GM20431 (cell line): Measurements from ENCODE around the gene SLC17A5.
"Not testable (repeated sequence)": the region's sequence is repeated elsewhere in the genome, so short reads cannot be mapped to it uniquely, and the experiment has no call there.

Source experiments
- in situ Hi-C: fragments of 300-500 bp; cut with MseI, MboI; formaldehyde crosslinking; loops from one replicate; pipeline ENCODE4 v1.15.0; 2020; ENCODE audit warnings: low sequenced_read_pairs; ENCODE audit not compliant: unreplicated experiment

SLC17A5 gene

GRCh38 chr6:73577676-73578075, 76.1 kb downstream of the SLC17A5 start:
- in situ Hi-C loops: no loop called here

GRCh38 chr6:73572531-73572930, 81.3 kb downstream of the SLC17A5 start:
- in situ Hi-C loops: not testable (repeated sequence)

GRCh38 chr6:73571218-73572181, 82.3 kb downstream of the SLC17A5 start:
- in situ Hi-C loops: not testable (repeated sequence)

DNA sequence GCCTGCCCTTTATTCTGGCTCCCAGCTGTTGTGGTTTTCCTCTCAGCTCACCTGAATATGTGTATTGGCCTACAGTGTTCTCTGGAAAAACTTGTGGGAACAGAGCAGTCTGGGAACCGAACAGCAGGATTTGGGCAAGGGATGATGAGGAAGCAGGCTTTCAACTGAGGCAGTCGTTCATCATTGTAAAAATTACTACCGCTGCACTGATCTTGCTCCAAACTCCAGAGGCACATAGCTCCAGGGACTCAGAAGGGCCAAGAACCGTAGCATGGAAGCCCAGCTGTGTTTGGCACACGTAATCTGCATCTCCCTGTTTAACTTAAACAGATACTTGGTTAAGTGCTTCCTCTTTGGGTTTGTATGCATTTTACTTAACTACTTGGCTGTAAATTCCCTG, 84.7 kb downstream of the SLC17A5 start:
- in situ Hi-C loops: no loop called here

DNA sequence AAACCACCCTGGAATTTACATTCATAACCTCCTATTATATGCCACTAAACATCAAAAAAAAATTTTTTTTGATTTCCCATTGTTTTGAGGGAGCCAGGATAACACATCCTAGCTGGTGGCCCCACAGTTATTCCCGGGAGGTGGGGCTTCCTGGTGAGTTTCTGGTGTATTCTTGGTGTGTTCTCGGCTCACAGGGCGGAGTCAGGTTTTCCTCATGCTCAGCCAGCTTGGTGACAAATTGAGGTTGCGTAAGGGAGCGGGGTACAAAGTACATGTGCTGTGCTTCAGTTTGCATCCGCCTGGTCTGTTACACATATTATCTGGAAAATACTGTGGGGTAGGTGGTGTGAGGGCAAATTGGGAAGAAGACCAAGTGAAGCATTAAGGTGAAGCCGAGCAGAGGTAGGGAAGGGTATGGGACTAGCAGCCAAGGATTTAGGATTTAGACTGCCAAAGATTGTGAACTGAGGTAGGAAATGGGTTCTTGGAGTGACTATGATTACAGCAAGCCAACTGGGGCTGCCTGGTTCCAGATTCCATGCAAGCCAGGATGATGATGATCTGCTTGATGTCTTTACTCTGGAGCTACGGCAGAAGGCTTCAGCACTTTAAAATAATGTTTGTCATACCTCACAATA, 86.7 kb downstream of the SLC17A5 start:
- in situ Hi-C loops: no loop called here

- in situ Hi-C loops: not testable (repeated sequence)
Measured at GRCh38 chr6:73566486-73566871, 87.3 kb downstream of the SLC17A5 start.

GRCh38 chr6:73565767-73566485, 87.9 kb downstream of the SLC17A5 start:
- in situ Hi-C loops: no loop called here

DNA sequence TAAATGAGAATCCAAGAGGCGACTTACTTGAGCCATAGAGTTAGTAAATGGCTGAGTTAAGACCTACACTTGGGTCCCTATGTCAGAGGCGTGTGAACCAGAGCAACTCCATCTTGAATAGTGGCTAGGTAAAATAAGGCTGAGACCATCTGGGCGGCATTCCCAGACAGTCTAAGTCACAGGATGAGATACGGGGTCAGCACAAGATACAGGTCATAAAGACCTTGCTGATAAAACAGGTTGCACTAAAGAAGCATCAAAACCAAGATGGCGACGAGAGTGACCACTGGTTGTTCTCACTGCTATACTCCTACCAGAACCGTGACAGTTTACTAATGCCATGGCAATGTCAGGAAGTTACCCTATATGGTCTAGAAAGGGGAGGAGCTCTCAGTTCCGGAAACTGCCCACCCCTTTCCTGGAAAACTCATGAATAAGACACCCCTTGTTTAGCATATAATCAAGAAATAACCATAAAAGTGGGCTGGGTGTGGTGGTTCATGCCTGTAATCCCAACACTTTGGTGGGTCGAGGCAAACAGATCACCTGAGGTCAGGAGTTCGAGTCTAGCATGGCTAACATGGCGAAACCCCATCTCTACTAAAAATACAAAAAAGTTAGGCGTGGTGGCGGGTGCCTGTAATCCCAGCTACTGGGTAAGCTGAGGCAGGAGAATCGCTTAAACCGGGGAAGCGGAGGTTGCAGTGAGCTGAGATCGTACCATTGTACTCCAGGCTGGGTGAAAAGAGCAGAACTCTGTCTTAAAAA, 89.0 kb downstream of the SLC17A5 start:
- in situ Hi-C loops: no loop called here

DNA sequence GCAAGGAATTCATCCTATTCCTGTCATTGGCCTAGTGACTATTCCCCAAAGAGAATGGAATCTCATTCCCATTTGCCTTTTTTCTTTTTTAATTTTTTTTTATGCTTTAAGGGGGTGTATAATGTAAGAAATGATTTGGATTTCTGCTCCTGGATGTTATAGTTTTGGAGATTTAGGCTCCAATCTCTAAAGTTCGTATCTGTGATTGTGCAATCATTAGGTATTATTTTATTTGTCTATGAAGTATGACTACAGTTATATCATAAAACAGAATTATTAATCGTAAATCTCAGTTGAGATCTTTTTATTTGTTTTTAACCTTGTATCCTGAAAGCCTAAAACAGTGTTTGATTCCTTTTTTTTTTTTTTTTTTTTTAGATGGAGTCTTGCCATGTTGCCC, 91.2 kb downstream of the SLC17A5 start:
- in situ Hi-C loops: no loop called here

GRCh38 chr6:73560853-73561407, 92.9 kb downstream of the SLC17A5 start:
- in situ Hi-C loops: no loop called here

GRCh38 chr6:73560182-73560732, 93.5 kb downstream of the SLC17A5 start:
- in situ Hi-C loops: no loop called here

- in situ Hi-C loops: not testable (repeated sequence)
Measured at GRCh38 chr6:73559399-73559794, 94.4 kb downstream of the SLC17A5 start.

DNA sequence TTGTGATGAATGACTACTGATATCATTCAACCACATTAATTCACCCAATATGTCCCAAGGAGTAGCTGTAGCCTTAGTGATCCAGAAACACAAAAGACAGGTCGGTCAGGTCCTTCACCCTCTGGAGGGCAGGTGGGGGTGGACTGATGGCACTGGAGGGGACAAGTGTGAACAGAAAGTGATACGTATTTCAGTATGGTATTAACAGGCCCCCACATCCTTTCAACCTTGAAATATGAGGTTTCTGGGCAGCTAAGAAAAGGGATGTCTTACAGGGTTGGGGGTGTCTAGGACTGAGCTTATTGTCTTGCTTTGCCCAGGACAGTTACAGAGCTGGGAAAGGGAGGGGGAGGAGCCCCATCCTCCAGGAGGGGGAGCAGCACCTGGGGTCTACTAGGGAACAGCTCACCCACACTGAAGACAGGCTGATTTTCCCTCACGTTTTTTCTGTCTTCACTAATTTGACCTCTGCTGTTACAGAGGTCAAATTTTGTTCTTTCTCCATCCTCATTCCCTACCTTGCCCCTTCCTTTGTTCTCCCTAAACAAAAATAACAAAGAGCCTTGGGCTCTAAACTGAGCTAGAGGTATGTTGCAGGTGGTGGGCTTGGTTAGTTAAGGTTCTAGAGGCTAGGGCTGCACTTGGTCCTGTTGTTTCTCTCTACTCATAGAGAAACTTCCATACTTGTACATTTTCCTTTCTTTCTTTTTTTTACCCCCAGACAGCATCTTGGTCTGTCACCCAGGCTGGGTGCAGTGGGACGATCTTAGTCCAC, 95.0 kb downstream of the SLC17A5 start:
- in situ Hi-C loops: no loop called here

- in situ Hi-C loops: no loop called here
Measured at GRCh38 chr6:73556836-73557235, 97.0 kb downstream of the SLC17A5 start.

DNA sequence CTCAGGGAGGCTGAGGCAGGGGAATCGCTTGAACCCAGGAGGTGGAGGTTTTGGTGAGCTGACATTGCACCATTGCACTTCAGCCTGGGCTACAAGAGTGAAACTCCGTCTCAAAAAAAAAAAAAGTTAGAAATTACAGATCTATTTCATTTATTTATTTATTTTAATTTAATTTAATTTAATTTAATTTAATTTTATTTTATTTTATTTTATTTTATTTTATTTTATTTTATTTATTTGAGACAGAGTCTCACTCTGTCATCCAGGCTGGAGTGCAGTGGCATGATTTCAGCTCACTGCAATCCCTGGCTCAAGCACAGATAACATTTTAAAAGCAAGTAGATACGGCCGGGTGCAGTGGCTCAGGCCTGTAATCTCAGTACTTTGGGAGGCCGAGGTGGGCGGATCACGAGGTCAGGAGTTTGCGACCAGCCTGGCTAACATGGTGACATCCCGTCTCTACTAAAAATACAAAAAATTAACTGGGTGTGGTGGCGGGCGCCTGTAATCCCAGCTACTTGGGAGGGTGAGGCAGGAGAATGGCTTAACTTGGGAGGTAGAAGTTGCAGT, 98.3 kb downstream of the SLC17A5 start:
- in situ Hi-C loops: not testable (repeated sequence)

DNA sequence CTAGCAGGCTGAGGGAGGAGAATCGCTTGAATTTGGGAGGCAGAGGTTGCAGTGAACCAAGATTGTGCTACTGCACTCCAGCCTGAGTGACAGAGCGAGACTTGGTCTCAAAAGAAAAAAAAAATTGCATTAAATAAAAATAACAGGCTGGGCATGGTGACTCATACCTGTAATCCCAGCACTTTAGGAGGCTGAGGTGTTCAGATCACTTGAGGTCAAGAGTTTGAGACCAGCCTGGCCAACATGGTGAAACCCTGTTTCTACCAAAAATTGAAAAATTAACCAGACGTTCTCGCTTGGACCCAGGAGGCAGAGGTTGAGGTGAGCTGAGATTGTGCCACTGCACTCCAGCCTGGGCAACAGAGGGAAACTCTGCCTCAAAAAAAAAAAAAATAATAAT, 102.7 kb downstream of the SLC17A5 start:
- in situ Hi-C loops: not testable (repeated sequence)

DNA sequence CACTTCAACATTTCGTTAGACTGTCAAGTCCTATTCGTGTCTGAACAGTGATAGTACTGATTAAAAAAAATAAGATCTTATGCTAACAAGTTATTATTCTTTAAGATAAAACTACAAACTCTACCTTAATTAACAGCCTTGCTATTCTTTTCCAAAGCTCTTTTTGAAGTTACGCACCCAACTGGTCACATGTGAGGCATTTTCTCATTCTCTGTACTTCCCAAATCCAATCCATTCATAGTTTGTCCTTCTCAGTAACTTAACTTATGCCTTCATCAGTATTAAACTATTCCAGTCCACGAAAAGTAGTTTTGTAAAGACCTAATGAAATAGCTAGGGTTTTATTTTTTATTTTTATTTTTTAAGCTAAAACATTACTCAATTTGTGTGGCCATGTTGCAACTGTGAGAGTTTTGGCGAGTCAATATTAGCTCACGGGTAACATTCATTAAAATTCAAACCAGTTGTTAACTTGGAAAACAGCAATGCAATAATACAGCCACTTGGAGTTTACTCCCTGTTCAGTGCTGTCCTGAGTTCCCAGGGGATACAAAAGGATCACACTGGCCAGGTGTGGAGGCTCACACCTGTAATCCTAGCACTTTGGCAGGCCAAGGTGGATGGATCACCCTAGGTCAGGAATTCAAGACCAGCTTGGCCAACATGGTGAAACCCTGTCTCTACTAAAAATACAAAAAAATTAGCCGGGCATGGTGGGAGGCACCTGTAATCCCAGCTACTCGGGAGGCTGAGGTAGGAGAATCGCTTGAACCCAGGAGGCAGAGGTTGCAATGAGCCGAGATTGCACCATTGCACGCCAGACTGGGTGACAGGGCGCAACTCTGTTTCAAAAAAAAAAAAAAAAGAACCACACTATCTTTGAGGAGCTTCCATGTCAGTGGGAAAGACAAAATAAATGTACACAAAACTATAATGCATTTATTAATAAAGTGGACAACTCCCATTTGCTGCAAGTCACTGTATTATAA, 105.0 kb downstream of the SLC17A5 start:
- in situ Hi-C loops: no loop called here
